NT2/D1 (cell line): ENCODE measurements around the gene DCUN1D5.

Experiments used
- SUZ12 ChIP-seq: IDR thresholded peaks from 2 replicates; pipeline ENCODE4 v1.6.1; 2011; ENCODE audit not compliant: insufficient read length, insufficient read depth; ENCODE audit errors: extremely low read depth
- YY1 ChIP-seq: IDR thresholded peaks from 2 replicates; pipeline ENCODE4 v1.6.1; 2011; ENCODE audit not compliant: insufficient read length, insufficient read depth

DNA sequence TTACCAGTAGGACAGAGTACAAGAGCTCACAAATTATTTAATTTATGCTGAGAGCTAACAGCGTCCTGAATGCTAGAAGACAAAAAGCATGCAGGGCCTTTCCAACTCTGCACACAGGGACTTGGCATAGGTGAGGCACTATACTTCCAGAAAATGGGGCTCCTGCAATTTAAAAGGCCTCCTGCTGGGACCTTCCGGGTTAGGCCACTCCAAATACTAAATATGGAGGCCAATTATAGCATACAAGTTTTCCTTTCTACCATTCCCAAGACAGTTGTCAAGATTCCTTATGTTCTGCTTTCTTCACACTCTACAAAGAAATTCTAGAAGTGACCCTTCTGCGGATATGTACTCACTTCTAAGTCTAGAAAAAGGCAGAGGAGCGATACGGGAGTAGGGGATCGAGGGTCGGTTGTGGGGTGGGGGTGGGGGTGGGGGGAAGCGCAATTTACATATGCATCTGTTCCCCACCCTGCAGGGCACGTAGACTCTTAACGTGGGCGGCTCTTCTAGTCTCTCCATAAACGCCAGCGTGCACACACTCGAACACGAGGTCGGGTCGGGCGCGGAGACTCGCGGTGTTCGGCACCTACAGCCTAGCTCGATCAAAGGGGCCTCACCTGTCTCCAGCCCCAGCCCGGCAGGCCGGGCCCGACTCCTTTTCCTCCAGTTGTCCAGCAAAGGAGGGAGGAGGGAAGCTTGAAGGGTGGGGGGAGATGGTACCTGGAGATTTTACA, 728 bp downstream of the DCUN1D5 start:
- TF ChIP-seq YY1 (no peak), SUZ12 (no peak)
